NCI-H1436 (cell line): ENCODE measurements around the gene MAF.

Experiments
- DNase-seq: peaks from one replicate; lab custom pipeline; 2025; lab: John Stamatoyannopoulos, UW

The MAF gene

GRCh38 chr16:79612207-79612606 lies 11.7 kb upstream of the MAF start:
- no peak for DNase-seq

GRCh38 chr16:79610771-79611170 lies 10.2 kb upstream of the MAF start:
- DNase-seq: no peak

GRCh38 chr16:79609861-79610260 lies 9.3 kb upstream of the MAF start:
- no peak for DNase-seq

DNA sequence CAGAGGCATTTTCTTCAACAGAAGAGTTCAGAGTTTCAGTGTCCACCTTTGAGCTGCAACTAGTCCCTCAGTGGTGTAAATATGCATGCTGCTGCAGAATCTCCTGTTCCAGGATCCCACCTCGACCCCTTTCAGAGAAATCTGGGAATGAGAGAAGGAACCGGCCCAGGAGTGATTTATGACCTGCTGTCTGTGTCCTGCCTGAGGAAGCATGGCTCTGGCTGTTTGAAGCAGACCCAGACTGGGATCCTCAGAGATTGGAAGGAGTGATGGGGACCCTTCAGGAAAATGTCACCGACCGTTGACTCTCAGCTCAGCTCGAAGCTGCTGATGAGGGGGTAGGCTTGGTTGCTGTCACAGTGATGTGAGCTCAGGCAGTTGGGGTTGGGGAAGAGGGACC lies 8.4 kb upstream of the MAF start:
- no peak for DNase-seq

DNA sequence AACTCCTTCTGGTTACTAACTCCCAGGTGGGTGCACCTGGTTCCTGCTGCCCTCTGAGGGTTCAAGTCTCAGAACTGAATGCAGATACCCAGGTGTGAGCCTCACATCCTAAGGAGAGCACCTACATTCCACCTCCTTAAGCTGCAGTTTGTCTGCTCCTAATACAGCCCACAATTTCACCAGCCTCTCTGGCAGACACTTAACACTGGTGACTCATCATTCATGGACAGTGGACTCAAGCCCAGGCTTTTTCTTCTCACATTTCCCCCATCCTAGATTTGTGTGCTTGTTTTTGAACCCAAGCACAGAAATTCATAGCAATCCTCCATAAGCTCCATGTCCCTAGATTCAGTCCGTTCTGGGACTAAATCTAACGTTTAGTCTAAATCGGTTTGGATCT lies 7.0 kb upstream of the MAF start:
- no peak for DNase-seq

GRCh38 chr16:79605999-79606398 lies 5.5 kb upstream of the MAF start:
- no peak for DNase-seq

DNA sequence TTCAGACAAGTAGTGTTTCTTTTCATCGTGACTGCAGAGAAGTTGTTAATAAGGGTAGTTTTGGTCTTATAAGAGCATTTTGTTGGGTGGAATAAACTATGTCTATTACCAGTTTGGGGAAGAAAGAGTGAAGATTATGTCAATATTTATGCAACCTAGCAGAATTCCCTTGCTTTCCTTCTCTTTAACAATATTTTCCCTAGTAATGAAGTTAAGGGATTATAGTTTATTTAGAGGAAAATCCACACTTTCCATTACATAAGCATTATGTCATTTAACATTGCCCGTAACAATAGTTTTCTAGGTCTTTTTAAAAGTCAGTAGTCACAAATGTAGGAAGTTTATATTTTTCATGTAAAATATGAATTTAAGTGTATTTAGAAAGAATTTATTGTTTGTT lies 2.5 kb upstream of the MAF start:
- DNase-seq: no peak

DNA sequence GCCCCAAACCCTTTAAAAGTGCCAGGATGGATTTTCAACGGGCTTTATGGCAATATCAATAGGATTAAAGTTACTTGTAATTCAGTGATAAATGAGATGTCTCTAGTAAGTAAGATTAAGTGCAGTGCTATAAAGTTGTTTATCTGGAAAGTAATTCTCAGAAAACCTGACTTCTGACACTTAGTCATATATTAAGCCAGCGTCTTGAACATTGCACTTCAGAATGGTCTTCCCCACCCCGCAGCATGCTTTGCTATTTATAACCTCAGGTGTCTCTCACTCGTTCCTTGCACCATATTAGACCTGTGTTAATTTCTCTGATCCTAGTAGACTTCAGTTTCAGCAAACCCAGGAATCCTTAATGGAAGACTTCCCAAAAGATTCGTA lies 2.1 kb upstream of the MAF start:
- DNase-seq: no peak

DNA sequence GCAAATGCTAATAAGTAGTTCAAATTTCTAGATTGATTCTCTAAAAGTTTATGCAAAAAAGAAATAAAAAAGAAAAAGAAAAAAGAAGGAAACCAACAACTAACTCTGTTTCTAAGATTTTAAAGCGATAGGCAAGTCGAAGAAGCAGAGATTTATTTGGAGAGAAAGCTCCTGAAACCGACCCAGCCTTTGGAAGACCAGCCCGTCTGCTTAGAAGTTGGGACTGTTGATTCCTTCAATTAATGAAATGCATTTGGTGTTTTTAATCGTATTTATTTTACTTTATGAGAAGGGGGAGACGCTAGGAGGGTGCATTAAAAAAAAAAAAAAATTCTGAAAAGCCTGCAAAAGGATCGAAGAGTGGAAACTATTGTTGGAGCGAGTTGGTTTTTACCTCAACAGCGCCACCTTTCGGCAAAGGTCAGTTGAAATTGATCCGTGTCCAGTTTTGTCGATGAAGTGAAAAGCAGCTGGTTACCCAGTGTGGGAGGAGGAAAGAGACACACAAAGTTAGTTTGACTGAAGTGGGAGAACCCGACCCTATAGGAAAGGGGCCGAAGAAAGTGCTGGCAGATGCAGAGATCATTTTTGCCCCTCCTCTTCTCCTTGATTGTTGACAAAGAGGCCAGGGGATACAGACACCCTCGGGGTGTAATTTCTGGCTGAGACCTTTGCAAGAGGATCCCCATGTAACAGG lies 1.5 kb upstream of the MAF start:
- DNase-seq: peak; percentile 65

DNA sequence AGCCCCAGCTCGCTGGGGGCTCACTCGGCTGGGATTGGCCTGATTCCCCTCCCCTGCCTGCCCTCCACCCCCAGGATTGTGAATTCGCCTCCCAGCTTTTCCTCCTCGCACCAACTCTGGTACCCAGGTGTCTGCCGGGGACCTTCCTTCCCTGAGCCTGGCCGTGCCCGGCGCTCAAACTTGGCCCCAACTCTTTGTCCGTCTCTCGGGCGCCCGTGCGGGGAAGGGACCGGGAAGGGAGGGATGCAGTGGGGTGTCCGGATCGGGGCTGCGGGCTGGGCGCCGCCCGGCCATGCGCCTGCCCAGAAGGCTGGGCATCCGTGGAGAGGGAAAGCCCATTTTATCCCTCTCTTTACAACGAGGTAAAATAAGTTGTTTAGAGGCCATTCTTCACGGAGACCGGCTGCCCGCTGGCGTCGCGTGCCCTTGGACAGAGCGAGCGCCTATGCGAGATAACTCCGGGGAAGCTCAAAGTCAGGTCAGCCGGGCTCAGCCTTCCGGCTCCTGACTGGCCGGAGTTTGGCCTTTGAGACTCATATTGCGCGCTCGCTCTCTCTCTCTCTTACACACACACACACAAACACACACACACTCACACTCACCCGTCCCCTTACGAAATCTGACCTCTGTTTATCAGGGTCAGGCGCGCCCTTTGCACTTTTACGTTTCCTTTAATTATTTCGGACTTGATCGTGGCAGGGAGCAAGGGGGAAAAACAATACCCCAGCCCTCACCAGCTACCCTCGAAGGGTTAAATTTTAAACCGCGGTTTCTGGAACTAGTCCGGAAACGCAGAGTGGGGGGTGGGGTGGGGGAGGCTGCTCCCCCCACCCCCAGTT lies 774 bp upstream of the MAF start:
- no peak for DNase-seq

GRCh38 chr16:79599837-79600637 lies 500 bp downstream of the MAF start:
- peak; percentile 54 for DNase-seq

- peak; percentile 3 for DNase-seq
These were observed 1.2 kb downstream of the MAF start for GRCh38 chr16:79599256-79599836.

DNA sequence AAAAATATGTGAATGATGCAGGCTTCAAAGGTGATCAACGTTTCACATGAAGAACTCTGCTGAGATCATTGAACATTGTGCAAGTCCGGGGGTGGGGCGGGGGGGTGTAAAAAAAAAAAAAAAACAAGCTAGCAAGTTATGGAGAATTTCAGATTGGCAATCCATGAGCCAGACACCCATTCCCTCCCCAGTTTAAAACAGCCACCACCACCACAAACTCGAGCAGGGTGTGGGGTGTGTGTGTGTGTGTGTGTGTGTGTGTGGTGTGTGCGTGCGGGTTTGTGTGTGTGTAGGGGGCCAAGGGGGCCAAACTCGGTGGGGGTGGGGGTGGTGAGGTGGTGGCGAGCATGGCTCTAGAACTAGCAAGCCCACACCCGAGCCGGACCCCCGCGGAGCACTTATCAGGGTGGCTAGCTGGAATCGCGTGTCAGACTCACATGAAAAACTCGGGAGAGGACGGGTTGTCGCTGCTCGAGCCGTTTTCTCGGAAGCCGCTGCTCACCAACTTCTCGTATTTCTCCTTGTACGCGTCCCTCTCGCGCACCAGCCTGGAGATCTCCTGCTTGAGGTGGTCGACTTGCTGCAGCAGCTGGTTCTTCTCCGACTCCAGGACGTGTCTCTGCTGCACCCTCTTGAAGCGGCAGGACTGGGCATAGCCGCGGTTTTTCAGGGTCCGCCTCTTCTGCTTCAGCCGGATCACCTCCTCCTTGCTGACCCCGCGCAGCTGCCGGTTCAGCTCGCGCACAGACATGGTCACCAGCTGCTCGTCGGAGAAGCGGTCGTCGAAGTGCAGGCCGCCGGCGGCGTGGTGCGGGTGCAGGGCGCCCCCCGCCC lies 2.0 kb downstream of the MAF start:
- DNase-seq: peak; percentile 62

DNA sequence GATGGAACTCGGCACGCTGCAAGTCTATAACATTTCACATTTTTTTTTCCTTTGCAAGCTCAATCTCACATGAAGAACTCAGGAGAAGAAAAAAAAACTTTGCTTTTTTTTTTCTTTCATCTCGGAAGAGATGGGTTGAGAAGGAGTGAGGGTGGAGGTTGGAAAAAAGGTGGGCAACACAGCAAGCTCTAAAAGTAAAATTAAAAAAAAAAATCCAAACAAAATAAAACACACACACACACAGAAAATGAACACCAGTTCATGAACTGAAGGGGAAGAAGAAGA lies 2.5 kb downstream of the MAF start:
- DNase-seq: no peak

DNA sequence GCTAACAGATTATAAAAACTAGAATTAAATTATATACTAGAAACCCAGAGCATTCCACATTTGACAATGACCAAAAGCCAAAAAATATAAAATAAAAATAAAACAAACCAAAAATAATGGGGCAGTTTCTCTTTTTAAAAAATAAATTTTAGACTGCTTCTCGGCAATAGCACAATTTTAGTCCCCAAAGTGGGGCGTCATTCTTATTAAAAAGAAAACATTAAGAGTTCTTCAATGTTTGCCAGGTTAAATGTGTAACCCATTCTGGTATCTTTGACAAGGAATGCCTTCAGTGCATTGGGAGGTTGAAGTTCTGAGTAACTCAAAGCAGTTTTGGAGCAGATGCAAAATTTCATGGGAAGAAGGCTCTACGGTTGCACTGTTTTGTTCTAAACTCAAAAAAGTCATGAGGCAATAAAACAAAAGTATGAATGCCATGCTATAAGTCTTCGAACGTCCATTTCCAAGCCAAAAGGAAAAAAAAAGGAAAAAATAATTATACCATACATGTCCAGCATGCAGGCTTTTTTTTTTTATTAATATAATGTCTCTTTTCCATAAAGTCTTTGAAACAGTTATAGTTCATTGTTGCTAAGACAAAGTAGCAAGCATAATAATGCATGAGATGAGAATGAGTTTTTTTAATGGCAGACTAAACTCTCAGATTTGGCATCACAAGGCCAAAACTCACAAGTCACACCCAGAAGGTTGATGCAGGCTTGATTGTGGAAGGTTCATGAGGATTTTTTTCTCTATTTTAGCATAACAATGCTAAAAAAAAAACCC lies 3.1 kb downstream of the MAF start:
- DNase-seq: no peak

DNA sequence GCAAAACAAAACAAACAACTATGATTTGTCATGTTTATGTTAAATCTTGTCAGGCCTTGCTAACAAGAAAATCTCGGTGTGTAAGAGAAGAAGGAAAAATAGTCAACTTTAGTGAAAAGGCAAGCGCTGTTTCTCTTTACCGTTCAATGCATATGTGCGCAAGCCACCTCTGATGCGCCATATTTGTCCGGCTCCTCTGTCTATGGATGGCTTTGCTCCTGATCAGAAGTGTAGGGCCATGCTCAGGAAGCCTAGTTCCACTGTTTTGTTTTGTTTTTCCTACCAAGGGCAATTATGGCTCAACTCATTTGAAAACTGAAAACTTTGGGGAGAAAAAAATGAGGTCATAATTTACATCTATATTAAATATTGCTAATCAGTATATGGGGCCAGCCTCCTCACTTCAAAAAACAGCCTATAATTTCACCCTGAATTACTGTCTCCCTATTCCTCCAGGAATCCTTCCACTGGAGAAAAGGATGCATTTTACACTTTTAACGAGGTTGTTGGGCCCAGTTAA lies 4.5 kb downstream of the MAF start:
- no peak for DNase-seq

DNA sequence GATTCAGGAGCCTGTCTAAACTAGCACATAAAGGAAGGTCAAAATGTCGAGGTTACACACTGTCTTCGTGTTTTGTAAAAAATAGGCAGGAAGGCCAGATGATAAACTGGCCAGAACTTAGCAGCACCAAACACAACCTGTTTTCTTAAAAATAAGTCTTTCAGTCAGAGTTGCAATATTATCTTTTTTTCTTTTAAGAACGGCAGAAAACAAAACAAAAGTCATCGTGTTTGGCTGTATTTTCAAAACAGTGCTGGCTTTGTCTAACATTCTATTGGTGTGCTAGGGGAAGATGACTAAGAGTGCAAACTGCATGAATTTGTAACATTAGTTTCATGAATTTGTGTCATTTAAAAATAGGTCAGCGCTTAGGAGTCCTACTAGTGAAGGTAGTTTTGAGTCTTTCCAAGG lies 5.3 kb downstream of the MAF start:
- DNase-seq: no peak

DNA sequence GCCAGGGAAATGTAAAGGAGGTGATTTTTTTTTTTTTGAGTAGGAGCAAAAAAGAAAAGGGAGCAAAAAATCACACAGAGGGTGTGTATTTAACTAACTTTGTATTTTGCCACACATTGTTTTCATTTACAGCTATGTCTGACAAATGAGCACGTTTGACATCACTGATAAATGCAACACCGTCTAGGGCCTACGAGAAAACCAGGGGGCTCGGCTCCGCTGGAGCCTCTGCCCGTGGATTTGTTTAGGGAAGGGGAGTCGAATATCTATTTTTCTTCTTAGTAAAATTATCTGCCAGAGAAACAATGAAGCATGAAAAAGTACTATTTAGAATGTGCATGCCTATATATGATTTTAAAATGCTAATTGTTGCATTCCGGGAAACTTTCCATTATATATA lies 6.8 kb downstream of the MAF start:
- DNase-seq: no peak

DNA sequence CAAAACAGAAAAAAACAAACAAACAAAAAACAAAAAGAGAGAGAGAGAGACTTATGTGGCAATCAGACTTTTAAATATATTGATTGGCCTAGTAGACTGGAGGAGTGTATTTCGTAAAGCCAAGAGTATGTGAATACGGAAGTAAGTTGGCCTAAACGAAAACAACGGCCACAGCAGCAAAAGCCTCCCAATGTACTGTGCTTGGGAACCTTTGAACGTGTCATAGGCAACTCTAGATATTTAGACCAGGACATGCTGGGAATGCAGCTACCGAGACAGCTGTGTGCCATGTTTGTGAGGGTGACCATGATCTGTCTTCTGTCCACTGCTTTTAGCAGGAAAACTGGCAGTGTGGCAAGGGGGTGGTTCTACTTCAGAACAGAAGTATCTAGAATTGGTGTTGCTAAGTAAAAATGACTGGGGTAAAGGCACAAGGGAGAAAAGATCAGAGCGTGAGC lies 7.4 kb downstream of the MAF start:
- no peak for DNase-seq

GRCh38 chr16:79592186-79592585 lies 8.4 kb downstream of the MAF start:
- no peak for DNase-seq
